ENCODE data around the gene BABAM2.

BABAM2 gene

DNA sequence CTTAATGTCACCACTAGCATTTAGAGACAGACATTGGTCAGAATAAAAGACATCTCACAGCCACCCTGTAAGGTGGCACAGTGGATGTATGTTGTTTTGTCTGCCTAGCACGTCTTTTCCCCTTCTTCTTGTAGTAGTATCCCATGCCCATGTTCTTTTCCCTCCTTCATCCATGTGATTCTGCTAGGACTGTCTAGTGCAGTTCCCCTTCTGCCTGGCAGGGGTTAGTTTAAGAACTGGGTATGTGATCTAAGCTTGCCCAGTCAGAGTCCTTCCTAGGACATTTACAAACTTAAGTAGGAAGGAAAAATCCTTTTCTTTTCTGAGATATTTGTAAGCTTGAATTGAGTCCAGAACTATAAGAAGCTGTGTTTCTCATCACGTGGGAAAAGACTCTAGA, 172.3 kb downstream of the BABAM2 start:
- DNase-seq (ENCODE audit: low read depth in 2 of 2, low spot score in 1 of 2), result no peak

DNA sequence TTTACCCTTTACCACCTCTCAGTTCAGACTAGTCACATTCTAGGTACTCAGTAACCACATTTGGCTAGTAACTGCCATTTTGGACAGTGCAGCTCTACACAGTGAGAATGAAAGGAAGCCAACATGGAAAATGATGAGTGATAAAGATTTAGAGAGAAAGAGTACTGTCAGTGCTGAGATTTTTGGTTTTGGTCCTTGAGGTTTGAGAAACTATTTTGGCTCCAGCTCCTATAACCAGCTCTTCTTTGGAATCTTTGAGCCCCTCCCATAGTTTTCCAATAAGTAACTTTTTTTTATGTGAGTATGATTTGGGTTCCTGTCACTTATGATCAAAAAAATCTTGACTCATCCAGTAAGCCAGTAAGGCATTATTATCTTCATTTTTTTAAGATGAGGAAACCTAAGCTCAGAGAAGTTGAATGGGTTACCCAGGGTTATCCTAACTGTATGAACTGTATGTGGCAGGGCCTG, 173.0 kb downstream of the BABAM2 start:
- DNase-seq (ENCODE audit: low read depth in 2 of 2, low spot score in 1 of 2), result no peak

DNA sequence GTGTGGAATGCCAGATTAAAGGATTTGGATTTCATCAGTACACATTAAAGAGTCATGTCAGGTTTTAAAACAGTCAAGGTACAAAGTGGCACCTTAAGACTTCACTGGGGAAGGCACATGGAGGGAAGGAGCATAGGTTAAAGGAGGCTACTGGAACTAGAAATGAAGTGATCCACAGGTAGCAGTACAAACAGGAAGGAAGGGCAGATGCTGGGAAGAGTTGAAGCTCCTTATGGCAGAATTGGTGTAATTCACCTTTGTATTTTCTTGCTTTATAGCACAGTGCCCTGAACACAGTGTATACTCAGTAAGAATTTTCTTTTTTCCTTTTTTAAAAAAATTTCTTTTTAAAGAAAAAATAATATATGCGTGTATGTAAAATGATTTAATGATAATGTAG, 177.1 kb downstream of the BABAM2 start:
- no peak for DNase-seq (ENCODE audit: low read depth in 2 of 2, low spot score in 1 of 2)

- no peak for DNase-seq (ENCODE audit: low read depth in 2 of 2, low spot score in 1 of 2)
These were observed 177.6 kb downstream of the BABAM2 start for GRCh38 chr2:28068088-28068487.

- no peak for DNase-seq (ENCODE audit: low read depth in 2 of 2, low spot score in 1 of 2)
These were observed 178.0 kb downstream of the BABAM2 start for GRCh38 chr2:28068527-28068926.

DNA sequence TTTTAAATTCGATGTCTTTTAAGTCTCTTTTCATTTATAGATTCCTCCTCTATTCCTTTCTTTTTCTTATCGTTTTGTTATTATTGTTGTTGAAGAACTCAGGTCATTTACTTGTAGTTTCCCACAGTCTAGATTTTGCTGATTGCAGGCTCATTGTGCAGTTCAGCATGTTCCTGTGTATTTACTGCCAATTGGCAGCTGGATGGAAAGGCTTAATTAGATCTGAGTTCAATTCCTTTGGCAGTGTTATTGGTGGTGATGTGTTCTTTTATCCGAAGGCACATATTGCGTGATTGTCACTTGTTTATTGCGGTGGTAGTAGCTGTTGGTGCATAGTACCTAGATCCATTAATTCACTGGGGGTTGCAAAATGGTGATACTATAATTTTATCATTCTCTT, 180.7 kb downstream of the BABAM2 start:
- DNase-seq (ENCODE audit: low read depth in 2 of 2, low spot score in 1 of 2), result no peak

DNA sequence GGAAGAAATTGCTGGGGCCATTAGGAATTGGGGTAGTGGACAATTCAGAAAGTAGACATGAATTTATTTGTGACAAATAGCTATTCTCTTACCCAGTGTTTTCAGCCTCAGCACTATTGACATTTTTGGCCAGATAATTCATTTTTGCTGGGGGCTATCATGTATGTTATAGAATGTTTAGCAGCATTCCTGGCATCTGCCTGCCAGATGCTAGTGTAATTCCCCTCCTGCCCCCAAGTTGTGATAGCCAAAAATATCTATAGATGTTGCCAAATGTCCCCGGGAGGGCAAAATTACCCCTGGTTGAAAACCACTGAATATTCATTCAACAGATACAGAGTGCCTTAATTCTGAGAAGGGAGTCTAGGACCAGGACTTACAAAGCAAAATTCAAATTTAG, 183.6 kb downstream of the BABAM2 start:
- DNase-seq (ENCODE audit: low read depth in 2 of 2, low spot score in 1 of 2), result no peak

DNA sequence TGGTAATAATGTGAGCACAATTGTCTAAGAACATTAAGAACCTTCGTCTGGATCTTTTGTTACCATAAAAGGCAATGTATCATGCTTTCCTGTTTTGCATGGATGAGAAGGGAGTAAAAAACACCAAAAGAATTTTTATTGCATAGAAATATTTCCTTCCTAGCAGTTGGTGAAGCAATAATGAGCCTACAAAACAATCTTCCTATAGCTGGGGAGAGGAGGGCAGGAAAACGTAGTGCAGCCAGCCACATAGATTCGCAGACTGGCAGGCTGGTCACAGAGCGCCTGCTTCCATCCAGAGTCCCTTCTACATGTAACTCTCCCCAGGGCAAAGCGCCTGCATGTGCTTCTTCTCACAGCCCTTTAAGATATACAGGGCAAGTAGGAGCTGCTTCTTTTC, 190.4 kb downstream of the BABAM2 start:
- no peak for DNase-seq (ENCODE audit: low read depth in 2 of 2, low spot score in 1 of 2)

- no peak for DNase-seq (ENCODE audit: low read depth in 2 of 2, low spot score in 1 of 2)
These were observed 191.6 kb downstream of the BABAM2 start for GRCh38 chr2:28082131-28082530.

GRCh38 chr2:28083476-28083875, 192.9 kb downstream of the BABAM2 start:
- no peak for DNase-seq (ENCODE audit: low read depth in 2 of 2, low spot score in 1 of 2)

- DNase-seq (ENCODE audit: low read depth in 2 of 2, low spot score in 1 of 2), result no peak
These were observed 194.0 kb downstream of the BABAM2 start for GRCh38 chr2:28084564-28084963.

DNA sequence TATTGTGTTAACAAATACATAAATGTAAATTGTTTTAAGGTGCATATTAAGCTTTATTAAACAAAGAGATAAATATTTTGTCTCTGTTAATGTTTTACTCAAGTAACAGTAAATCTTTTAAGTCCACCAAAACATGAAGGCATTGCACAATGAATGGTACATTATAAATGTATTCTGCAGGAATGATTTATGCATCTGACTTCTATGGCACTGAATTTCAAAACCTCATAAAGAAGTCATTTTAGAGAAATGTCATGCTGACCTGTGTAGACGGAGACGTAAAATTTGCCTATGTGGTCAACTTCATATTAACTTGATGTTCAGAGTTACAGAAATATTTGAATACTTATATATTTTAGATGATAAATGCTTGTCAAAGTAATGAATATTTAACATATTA, 194.7 kb downstream of the BABAM2 start:
- no peak for DNase-seq (ENCODE audit: low read depth in 2 of 2, low spot score in 1 of 2)

DNA sequence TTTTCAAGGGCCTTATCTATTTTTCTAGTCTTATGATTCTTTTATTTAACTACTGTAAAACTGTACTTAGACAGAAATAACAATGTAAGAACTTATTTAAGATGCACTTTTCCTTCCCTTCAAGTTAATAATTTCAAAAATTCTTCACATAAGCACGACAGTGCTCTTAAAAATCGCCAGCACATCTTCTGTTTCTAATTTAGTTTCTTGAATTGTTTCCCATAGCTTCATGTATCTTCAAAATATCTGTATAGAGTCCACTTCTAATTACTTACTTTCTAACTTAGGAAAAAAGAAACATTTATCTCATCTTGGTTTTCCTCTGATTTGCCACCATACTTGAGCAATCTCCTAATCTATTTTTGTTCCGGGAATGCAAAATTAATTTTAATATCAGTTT, 196.1 kb downstream of the BABAM2 start:
- no peak for DNase-seq (ENCODE audit: low read depth in 2 of 2, low spot score in 1 of 2)

DNA sequence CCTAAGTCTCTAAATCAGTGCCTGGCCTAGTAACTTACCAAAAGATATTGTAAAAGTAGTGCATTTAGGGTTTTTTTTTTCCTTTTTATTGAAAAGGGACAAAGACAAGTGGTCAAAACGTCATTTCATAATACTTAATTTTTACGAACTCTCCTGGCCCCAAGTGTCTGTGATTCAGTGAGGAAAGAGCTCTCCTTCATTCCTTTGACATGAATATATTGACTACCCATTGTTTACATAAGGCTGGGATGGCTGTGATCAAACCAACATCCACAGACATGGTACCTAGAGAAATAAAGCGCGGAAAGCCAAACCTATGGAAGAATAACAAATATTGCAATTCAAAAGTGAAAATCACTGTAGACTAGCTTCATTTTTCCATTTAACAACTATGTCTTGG, 198.4 kb downstream of the BABAM2 start:
- no peak for DNase-seq (ENCODE audit: low read depth in 2 of 2, low spot score in 1 of 2)

DNA sequence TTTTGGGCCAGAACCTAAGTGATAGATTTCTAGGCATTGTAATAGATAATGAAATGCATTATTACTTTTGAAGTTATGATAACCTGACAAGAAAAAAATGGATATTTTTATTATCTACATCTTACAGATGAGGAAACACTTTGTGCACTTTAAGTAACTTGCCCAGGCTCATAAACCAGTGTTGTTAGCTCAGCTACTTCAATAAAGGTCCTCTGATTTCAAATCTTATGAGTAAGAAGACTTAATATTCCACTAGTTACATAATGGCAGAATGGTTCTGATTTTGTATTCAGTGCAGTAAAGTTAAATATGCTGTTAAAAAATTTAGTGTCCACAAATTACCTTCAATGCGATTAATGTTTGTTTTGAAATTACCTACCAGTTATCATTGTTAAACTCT, 199.0 kb downstream of the BABAM2 start:
- no peak for DNase-seq (ENCODE audit: low read depth in 2 of 2, low spot score in 1 of 2)

DNA sequence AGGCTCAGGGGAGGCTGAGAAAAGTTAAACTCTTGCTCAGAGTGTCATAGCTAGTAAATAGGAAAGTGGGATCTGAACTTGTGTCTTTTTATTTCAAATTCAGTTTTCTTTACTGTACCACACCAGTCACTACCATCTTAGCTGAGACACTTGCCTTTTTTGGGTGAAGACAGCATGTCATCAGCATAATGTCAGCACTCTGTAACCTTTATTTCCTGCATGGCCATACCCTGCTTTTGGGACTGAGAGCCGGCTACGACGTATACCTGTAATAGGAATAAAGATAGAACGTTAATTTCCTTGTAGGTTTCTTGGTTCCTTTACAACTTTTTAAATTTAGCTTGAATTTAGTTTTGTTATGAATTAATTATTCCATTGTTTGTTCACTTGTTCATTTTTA, 202.8 kb downstream of the BABAM2 start:
- DNase-seq (ENCODE audit: low read depth in 2 of 2, low spot score in 1 of 2), result no peak

GRCh38 chr2:28093768-28094167, 203.2 kb downstream of the BABAM2 start:
- DNase-seq (ENCODE audit: low read depth in 2 of 2, low spot score in 1 of 2), result no peak

DNA sequence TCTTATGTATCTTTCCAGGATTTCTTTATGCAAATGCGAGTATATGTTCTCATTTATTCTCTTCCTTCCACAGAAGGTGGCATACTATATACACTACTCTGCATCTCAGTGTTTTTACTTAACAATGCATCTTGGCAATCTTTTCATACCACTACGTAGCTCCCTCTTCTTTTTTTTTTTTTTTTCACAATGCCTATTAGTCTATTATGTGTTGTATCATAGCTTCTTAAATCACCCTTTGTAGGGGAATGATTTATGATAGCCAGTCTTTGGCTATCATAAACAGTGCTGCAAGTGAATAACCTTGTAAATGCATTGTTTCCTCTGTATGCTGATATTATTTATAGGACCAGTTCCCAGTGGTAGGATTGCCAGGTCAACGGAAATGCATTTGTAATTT, 204.2 kb downstream of the BABAM2 start:
- no peak for DNase-seq (ENCODE audit: low read depth in 2 of 2, low spot score in 1 of 2)

- no peak for DNase-seq (ENCODE audit: low read depth in 2 of 2, low spot score in 1 of 2)
These were observed 205.1 kb downstream of the BABAM2 start for GRCh38 chr2:28095622-28096021.

- DNase-seq (ENCODE audit: low read depth in 2 of 2, low spot score in 1 of 2), result no peak
These were observed 205.9 kb downstream of the BABAM2 start for GRCh38 chr2:28096421-28096820.

GRCh38 chr2:28098501-28099225, 208.1 kb downstream of the BABAM2 start:
- no peak for DNase-seq (ENCODE audit: low read depth in 2 of 2, low spot score in 1 of 2)

- no peak for DNase-seq (ENCODE audit: low read depth in 2 of 2, low spot score in 1 of 2)
These were observed 210.6 kb downstream of the BABAM2 start for GRCh38 chr2:28101123-28101522.

DNA sequence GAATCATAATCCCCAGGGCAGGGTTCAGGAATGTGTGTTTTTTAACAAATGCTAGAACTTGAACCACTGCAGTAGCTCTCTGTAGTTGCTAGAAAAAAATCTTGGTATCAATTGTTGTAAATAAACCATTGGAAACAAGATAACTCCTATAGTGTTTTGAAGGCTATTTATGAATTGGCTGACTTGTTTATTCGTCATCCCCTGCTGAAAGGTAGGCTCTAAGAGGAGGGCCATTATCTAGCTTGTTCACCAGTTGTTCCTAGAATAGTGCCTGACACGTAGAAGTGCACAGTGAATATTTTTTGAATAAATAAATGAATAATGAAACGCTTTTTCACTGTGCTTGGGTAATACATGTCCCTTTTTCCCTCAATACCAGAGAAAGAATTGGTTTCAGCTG, 211.4 kb downstream of the BABAM2 start:
- DNase-seq (ENCODE audit: low read depth in 2 of 2, low spot score in 1 of 2), result no peak

Measured in stimulated activated CD8-positive, alpha-beta memory T cell treated with anti-CD3 and anti-CD28 coated beads, Interleukin-4, amount 100 ng/mL, for 4 hours (primary cell).